GM12875 (cell line): ENCODE results near the gene HOXB5.

Experiments
- H3K4me3 ChIP-seq: one replicate; pipeline ENCODE4 v1.5.1; 2011; ENCODE audit warnings: low read depth, low read length, control low read depth
- TF ChIP-seq, protein P1 (sequence below): IDR thresholded peaks from 2 replicates; pipeline ENCODE4 v1.5.1; 2011; ENCODE audit warnings: low read depth, mild to moderate bottlenecking, control low read depth, inconsistent platforms, low read length, moderate library complexity, borderline replicate concordance; ENCODE audit not compliant: insufficient read depth

Gene HOXB5

GRCh38 chr17:48612854-48613691 lies 19.5 kb upstream of the HOXB5 start:
- peak overlapping the region; percentile 28 for H3K4me3 ChIP-seq
- TF ChIP-seq, protein P1, sequence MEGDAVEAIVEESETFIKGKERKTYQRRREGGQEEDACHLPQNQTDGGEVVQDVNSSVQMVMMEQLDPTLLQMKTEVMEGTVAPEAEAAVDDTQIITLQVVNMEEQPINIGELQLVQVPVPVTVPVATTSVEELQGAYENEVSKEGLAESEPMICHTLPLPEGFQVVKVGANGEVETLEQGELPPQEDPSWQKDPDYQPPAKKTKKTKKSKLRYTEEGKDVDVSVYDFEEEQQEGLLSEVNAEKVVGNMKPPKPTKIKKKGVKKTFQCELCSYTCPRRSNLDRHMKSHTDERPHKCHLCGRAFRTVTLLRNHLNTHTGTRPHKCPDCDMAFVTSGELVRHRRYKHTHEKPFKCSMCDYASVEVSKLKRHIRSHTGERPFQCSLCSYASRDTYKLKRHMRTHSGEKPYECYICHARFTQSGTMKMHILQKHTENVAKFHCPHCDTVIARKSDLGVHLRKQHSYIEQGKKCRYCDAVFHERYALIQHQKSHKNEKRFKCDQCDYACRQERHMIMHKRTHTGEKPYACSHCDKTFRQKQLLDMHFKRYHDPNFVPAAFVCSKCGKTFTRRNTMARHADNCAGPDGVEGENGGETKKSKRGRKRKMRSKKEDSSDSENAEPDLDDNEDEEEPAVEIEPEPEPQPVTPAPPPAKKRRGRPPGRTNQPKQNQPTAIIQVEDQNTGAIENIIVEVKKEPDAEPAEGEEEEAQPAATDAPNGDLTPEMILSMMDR, result peak; percentile 38; the same call in 1 of the 2 replicates

DNA sequence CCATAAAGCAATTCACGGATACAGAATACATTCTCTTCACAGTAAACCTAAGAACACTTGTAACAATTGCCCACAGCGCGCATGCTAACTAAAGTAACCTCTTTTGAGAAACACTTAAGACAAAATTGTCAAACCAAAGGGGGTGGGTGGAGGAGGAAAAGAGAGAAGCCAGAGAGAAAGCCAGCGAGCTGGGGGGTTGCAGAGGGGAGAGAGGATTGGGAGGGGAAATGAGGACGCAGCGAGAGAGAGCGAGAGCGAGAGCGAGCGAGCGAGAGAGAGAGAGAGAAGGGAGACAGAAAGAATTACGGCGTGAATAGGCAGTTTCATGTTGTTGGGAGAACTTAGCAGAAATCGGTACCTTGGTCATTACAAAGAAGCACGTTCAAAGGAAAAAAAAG lies 18.9 kb upstream of the HOXB5 start:
- TF ChIP-seq, protein P1, result no peak
- H3K4me3 ChIP-seq, result peak overlapping the region; percentile 28

- H3K4me3 ChIP-seq, result peak overlapping the region; percentile 87
- TF ChIP-seq, protein P1, result no peak
Measured at GRCh38 chr17:48611681-48612455, 18.3 kb upstream of the HOXB5 start.

DNA sequence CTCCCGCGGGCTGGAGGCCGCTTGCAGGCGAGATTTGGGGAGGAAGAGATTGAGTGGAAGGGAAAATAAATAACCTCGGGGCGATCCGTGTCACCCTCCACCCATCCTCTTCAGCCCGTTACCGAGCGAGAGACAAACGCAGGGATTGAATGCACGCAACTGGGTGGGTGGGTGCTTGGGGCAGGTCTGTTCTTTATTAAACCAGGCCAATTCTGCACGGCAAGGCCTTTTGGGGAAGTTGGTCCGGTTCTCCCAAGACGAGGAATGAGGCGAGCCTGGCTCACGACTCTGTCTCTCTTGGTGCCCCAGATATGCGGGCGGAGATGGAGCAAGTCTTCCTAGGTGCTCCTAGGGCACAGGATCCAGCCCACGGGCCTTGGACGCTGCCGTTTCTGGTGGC lies 17.6 kb upstream of the HOXB5 start:
- peak overlapping the region; percentile 87 for H3K4me3 ChIP-seq
- TF ChIP-seq, protein P1, result no peak

GRCh38 chr17:48610282-48611211 lies 17.0 kb upstream of the HOXB5 start, which contains the start of gene HOXB7:
HOXB7 (minus strand) TSS chr17:48611017; CDS start chr17:48610918, 99 bp downstream.
- H3K4me3 ChIP-seq, result peak within 1 kb of the TSS; percentile 87
- TF ChIP-seq, protein P1, result no peak

DNA sequence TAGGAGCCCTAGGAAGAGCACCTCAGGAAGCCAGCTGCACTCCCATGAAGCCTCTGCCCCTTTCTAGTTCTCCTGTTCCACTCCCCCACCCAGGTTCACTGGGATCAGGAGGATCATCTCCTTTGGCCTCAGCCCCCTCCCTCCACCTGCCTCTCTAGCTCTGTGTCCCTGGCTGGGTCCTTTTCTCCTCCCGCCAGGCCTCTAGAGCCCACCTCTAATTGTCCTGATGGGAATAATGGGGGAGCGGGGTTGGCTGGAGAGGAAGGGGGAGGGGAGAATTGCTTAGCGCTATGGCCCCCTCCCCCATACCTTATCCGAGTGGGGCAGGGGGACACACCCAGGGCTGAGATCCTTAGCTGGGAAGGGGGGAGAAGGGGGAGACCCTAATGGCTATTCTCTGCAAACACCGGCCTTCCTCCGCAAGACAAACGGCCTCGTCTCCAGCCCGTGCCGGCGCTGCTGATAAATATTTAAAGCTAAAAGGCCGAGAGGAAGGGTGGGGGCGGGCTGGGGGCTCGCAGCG lies 16.2 kb upstream of the HOXB5 start:
- TF ChIP-seq, protein P1, result no peak
- H3K4me3 ChIP-seq, result peak overlapping the region; percentile 87
